Tibial artery (tissue), 4 donors: ENCODE data around the gene SPATA2.
A peak's percentile ranks its signal among the peaks of the same experiment; 100 is the strongest.

Experiments used
- DNase-seq, 2 donors: peaks; one replicate each; pipeline ENCODE4 v3.0.0-alpha.2; 2019
- H3K27ac ChIP-seq, 2 donors: fragments of 200-600 bp; sonication (generic) in 1 of 2; 1 replicate in 1 of 2; 2 replicates in 1 of 2; pipeline ENCODE4 v1.5.1; 2018 to 2019; ENCODE audit warnings: mild to moderate bottlenecking in 1 of 2
- H3K27me3 ChIP-seq, 2 donors: fragments of 200-600 bp; sonication (generic) in 1 of 2; one replicate each; pipeline versions ENCODE4 v1.5.1 to v1.6.0; 2016 to 2019
- H3K36me3 ChIP-seq, 3 donors: fragments of 200-600 bp; sonication (generic) in 2 of 3; one replicate each; pipeline ENCODE4 v1.5.1; 2016 to 2019; ENCODE audit warnings: mild to moderate bottlenecking in 2 of 3
- H3K4me1 ChIP-seq, 4 donors: fragments of 200-600 bp; sonication (generic) in 2 of 4; 1 replicate in 3 of 4; 2 replicates in 1 of 4; pipeline ENCODE4 v1.5.1; 2016 to 2019
- H3K4me3 ChIP-seq, 2 donors: fragments of 200-600 bp; sonication (generic) in 1 of 2; 1 replicate in 1 of 2; 2 replicates in 1 of 2; pipeline ENCODE4 v1.5.1; 2018 to 2019; ENCODE audit warnings: mild to moderate bottlenecking in 2 of 2
- H3K9me3 ChIP-seq, 3 donors: fragments of 200-600 bp; sonication (generic) in 1 of 3; one replicate each; pipeline ENCODE4 v1.5.1; 2016 to 2019
- intact Hi-C: fragments of 100-400 bp; cut with DNase I; formaldehyde crosslinking; loops from one replicate; pipeline ENCODE4 v1.15.0; 2023; ENCODE audit warnings: low total_unique reads
- TF ChIP-seq, protein P1 (sequence below), 2 experiments: fragments of 200-600 bp in 1 of 2; fragments of 450-650 bp in 1 of 2; IDR thresholded peaks; one replicate each; pipeline ENCODE4 v1.5.1; 2017 to 2019; ENCODE audit warnings: antibody characterized with exemption in 2 of 2, mild to moderate bottlenecking in 1 of 2, moderate library complexity in 1 of 2

SPATA2 gene

DNA sequence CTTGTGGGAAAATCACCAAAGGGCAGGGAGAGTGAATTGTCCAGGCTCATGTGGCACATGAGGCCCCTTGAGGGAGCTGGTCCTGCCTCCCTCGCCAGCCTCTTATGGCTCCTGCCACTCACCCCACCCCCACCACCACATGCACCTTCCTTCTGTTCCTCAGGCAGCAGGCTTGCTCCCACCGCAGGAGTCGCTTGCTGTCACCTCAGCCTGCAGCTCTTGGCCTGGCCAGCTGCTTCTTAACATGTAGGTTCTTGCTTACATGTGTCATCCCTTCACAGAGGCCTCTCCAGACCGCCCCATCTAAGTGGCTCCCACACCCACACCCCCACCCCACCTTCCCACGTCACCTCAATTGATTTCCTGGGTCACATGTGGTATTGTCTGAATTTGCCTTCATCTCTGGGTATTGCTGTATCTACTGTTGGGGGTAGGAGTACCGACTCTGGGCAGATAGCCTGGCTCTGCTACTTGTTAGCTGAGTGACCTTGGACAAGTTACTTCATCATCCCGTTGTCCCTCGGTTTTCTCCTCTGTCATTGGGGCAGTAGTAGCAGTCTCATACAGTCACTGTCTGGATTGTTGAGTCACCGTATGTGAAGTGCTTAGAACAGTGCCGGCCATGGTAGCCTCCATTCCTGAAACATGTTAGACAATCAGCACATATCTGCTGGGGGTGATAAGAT lies 61.0 kb downstream of the SPATA2 start:
- Histone ChIP-seq H3K27me3 (no peaks in the 10 kb centered on the region), H3K27ac (peak overlapping the region; percentile 74 to 78), H3K9me3 (no peaks in the 10 kb centered on the region), H3K36me3 (peaks cover 6 to 32% (median 17%) of the 10 kb centered on the region in 3 donors), H3K4me3 (no peak overlapping the region), H3K4me1 (peaks cover 0 to 63% (median 45%) of the 10 kb centered on the region in 4 donors)
- intact Hi-C loops, result loop anchor here (5.0 to 10.0 kb wide), 2 partner anchors 33 to 310 kb away; no protein-coding TSS in a partner anchor
- TF ChIP-seq, protein P1, sequence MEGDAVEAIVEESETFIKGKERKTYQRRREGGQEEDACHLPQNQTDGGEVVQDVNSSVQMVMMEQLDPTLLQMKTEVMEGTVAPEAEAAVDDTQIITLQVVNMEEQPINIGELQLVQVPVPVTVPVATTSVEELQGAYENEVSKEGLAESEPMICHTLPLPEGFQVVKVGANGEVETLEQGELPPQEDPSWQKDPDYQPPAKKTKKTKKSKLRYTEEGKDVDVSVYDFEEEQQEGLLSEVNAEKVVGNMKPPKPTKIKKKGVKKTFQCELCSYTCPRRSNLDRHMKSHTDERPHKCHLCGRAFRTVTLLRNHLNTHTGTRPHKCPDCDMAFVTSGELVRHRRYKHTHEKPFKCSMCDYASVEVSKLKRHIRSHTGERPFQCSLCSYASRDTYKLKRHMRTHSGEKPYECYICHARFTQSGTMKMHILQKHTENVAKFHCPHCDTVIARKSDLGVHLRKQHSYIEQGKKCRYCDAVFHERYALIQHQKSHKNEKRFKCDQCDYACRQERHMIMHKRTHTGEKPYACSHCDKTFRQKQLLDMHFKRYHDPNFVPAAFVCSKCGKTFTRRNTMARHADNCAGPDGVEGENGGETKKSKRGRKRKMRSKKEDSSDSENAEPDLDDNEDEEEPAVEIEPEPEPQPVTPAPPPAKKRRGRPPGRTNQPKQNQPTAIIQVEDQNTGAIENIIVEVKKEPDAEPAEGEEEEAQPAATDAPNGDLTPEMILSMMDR (IDR thresholded peaks at IDR 0.05), result no peak
- DNase-seq, result no peak

DNA sequence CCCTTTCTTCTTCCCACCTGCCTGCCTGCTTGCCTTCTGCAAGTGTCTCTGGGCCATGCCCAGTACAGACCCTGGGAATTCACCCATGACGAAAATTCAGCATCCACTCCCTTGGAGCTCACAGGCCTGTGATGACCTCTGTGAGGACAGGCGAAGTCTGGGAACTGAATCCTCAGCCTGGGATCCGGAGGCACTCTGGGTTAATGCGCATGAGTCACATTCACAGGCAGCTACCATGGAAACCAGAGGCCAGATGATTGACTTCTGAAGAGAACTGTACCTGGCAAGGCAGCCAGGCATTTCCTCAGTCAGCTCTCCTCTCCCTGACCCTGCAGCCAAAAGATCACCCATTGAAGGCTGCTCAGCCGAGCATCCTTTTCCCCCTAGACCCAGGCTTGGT lies 61.7 kb downstream of the SPATA2 start:
- Histone ChIP-seq H3K9me3 (no peaks in the 10 kb centered on the region), H3K36me3 (peaks cover 11 to 39% (median 24%) of the 10 kb centered on the region in 3 donors)
- DNase-seq, result peak in 1 of 2 donors; percentile 82

More for the DNA sequence above, 61.7 kb downstream of the SPATA2 start:
- intact Hi-C loops, result loop anchor here (5.0 to 10.0 kb wide), 2 partner anchors 34 to 309 kb away; no protein-coding TSS in a partner anchor
- no peaks in the 10 kb centered on the region for H3K27me3 ChIP-seq
- H3K4me3 ChIP-seq, result no peak overlapping the region
- H3K27ac ChIP-seq, result peak overlapping the region; percentile 74 to 78
- H3K4me1 ChIP-seq, result peaks cover 0 to 56% (median 40%) of the 10 kb centered on the region in 4 donors
- TF ChIP-seq, protein P1 (IDR thresholded peaks at IDR 0.05), result no peak
